ENCODE data around the gene TGFB1. TPM values are rescaled to one million over a fixed set of nuclear protein-coding genes. Genes with fewer than 3 reads are reported as not detected.
"Not testable (repeated sequence)": the region's sequence is repeated elsewhere in the genome, so short reads cannot be mapped to it uniquely, and the experiment has no call there.

The TGFB1 gene
- polyA plus RNA-seq, 3 donors: 24.4 to 35.0 (median 32.8) TPM

- no peak for DNase-seq (ENCODE audit: extremely low read depth in 1 of 11, low read depth in 9 of 11, low spot score in 4 of 11)
Observed at GRCh38 chr19:41355802-41356201, 2.1 kb upstream of the TGFB1 start.

GRCh38 chr19:41355035-41355434, 1.3 kb upstream of the TGFB1 start:
- DNase-seq (ENCODE audit: extremely low read depth in 1 of 11, low read depth in 9 of 11, low spot score in 4 of 11): no peak

DNA sequence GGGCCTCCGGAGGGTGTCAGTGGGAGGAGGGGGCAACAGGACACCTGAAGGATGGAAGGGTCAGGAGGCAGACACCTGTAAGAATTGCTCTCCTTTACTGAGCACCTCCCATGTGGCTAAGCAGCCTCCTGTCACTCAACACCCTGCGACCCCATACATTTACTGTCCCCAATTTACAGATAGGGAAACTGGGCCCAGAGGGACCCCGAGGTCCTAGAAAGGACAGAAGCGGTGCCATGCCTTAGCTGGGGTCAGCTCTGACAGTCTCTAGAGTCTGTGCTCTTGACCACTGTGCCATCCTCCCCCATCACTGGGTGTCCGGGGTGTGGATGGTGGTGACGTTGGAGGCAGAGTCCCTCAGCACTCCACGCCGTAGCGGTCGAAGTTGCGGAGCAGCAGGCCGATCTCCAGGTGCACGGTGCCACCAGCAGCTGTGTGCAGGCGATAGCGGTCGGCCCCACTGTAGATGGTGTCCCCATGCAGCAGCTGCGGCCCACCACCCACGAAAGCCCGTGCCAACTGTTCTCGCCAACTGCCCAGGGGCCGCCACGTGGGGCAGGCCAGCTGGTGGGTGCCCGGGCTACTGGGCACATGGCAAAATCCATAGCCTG, 726 bp upstream of the TGFB1 start:
- DNase-seq (ENCODE audit: extremely low read depth in 1 of 11, low read depth in 9 of 11, low spot score in 4 of 11): no peak

DNA sequence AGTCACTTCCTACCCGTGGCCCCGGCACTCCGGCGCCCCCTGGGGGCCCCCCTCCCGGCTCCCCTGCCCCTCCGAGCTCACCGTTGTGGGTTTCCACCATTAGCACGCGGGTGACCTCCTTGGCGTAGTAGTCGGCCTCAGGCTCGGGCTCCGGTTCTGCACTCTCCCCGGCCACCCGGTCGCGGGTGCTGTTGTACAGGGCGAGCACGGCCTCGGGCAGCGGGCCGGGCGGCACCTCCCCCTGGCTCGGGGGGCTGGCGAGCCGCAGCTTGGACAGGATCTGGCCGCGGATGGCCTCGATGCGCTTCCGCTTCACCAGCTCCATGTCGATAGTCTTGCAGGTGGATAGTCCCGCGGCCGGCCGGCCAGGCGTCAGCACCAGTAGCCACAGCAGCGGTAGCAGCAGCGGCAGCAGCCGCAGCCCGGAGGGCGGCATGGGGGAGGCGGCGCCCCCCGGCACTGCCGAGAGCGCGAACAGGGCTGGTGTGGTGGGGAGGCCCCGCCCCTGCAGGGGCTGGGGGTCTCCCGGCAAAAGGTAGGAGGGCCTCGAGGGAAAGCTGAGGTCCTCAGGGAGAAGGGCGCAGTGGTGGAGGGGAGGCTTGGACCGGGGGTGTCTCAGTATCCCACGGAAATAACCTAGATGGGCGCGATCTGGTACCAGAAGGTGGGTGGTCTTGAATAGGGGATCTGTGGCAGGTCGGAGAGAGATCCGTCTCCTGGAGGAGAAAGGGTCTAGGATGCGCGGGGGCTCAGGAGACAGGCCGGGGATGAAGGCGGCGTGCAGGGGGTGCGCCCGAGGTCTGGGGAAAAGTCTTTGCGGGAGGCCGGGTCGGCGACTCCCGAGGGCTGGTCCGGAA, 885 bp downstream of the TGFB1 start:
- DNase-seq (ENCODE audit: extremely low read depth in 1 of 11, low read depth in 9 of 11, low spot score in 4 of 11): no peak

DNA sequence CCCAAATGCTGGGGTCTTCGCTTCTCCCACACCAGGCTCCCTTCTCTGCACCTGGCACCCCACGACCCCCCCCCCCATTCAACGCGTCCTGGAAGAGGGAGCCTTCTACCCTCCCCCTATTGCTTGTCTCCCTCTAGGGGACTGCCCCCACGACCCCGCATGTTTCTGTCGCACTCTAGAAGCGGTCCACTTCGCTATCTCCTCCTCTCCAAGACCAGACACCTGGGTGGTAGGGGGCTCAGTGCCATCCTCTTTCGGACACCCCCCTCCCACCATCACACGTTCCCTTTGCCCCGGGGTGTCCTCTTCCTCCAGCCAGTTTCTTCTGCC, 1.5 kb downstream of the TGFB1 start:
- DNase-seq (ENCODE audit: extremely low read depth in 1 of 11, low read depth in 9 of 11, low spot score in 4 of 11): no peak

DNA sequence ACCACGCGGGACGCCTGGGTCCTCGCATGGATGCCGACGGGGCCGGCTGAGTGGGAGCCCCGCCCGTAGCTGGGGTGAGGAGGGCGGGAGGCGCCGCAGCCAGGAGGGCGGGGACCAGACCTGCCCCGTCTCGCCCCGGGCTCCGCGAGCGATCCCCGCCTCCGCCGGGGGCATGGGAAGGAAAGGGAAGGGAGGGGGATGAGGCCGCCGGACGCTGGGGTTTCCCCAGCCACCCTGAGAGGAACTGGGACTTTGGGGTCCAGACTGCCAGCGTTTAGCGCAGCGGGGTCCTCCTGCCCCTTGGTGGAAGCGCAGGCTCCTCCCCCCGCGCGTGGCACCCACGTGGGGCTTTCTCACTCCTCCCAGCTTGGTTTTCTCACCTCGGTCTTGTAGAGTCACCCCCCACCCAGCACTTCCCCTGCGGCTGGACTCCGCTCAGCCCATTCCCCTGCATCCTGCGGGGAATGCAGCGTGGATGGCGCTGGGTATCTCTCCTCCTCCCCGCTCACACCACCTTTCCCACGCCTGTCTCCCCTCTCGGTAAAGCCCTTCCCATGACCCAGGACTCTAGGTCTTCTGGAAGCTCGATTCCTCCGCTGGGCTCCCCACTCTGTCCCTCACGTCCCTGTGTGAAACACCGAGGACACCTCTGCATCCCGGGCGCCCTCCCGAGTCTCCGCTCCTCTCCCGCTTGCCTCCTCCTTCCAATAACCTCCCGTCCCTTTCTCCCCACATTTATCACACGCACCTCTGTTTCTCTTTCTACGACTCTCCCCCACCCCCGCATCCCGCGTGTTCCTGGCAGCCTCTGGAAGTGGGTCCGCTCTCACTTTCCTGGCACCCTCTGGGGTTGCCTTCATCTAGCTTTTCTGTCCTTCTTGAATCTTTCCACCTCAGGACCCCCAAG, 2.1 kb downstream of the TGFB1 start:
- DNase-seq (ENCODE audit: extremely low read depth in 1 of 11, low read depth in 9 of 11, low spot score in 4 of 11): no peak

GRCh38 chr19:41350735-41351338, 2.9 kb downstream of the TGFB1 start:
- no peak for DNase-seq (ENCODE audit: extremely low read depth in 1 of 11, low read depth in 9 of 11, low spot score in 4 of 11)

DNA sequence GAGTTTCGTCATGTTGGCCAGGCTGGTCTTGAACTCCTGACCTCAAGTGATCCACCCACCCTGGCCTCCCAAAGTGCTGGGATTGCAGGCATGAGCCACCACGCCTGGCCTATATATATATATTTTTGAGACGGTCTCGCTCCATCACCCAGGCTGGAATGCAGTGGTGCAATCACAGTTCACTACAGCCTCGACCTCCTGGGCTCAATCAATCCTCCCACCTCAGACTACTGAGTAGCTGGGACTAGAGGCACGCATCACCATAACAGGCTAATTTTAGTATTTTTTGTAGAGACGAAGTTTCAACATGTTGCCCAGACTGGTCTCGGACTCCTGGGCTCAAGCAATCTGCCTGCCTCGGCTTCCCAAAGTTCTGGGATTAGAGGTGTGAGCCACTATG, 6.8 kb downstream of the TGFB1 start:
- not testable (repeated sequence) for DNase-seq (ENCODE audit: extremely low read depth in 1 of 11, low read depth in 9 of 11, low spot score in 4 of 11)

- no peak for DNase-seq (ENCODE audit: extremely low read depth in 1 of 11, low read depth in 9 of 11, low spot score in 4 of 11)
Observed at GRCh38 chr19:41344162-41344561, 9.6 kb downstream of the TGFB1 start.

DNA sequence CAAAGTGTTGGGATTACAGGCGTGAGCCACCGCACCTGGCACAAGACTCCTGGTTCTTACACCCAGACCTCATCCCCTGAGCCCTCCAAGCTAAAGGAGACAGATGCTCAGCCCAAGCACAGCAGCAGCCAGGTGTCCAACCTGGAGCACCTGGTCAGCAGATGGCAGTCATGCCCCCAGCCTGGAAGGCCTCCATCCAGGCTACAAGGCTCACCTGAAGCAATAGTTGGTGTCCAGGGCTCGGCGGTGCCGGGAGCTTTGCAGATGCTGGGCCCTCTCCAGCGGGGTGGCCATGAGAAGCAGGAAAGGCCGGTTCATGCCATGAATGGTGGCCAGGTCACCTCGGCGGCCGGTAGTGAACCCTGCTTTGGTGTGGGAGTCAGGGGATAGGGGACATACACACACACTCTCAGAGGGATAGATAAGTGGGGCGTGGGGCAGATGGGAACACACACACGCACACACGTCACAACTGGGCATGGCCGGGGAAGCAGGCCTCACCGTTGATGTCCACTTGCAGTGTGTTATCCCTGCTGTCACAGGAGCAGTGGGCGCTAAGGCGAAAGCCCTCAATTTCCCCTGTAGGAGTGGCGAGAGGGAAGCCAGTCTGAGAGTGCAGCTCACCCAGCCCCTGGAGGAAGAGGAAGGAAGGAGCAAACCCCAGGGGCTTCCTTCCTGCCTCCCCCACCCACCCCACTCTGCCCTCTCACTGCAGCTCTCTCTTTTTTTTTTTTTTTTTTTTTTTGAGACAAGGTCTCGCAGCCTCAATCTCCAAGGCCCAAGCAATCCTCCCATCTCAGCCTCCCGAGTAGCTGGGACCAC, 11.8 kb downstream of the TGFB1 start:
- DNase-seq (ENCODE audit: extremely low read depth in 1 of 11, low read depth in 9 of 11, low spot score in 4 of 11): no peak

DNA sequence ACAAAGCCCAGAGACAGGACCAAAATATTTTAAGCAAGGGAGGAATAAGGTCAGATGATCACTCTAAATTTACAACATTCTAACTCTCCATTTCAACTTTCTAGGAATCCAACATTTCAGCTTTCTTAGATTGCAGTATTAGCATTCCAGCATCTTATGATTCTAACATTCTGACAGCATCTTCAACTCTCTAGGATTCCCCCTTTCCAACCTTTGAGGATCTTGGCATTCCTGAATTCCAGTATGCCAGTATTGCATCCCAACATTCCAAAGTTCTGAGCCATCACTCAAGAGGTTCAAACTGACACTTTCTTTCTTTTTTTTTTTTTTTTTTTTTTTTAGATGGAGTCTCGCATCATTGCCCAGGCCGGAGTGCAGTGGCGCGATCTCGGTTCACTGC, 13.8 kb downstream of the TGFB1 start:
- no peak for DNase-seq (ENCODE audit: extremely low read depth in 1 of 11, low read depth in 9 of 11, low spot score in 4 of 11)

DNA sequence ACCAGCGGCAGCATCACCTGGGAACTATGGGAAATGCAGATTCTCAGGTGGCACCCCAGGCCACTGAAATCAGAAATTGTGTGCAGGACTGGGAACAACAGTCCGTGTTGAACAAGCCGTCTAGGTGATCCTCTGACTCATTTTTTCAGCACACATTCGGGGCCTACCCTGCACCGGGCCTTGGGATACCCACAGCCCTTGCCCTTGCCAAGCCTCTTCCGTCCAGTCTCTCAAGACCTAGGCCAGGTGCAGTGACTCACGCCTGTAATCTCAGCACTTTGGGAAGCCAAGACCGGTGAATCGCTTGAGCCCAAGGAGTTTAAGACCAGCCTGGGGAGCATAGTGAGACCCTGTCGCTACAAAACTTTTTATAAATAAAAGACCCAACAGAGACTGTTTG, 18.3 kb downstream of the TGFB1 start:
- no peak for DNase-seq (ENCODE audit: extremely low read depth in 1 of 11, low read depth in 9 of 11, low spot score in 4 of 11)

GRCh38 chr19:41334793-41335192, 18.9 kb downstream of the TGFB1 start:
- DNase-seq (ENCODE audit: extremely low read depth in 1 of 11, low read depth in 9 of 11, low spot score in 4 of 11): no peak

DNA sequence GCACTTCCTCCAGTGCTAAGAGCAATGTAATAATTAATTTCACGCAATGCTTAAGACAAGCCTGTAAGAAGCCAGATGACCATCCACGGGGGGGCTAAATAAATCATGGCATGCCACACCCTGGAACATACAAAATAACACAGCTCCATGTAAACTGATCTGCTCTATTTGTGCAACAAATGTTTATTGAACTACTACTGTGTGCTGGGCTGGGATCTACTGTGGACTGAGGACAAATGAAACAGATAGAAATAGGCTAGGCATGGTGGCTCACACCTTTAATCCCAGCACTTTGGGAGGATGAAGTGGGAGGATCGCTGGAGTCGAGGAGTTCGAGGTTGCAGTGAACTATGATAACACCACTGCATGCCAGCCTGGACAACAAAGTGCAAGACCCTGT, 21.3 kb downstream of the TGFB1 start:
- DNase-seq (ENCODE audit: extremely low read depth in 1 of 11, low read depth in 9 of 11, low spot score in 4 of 11): no peak

DNA sequence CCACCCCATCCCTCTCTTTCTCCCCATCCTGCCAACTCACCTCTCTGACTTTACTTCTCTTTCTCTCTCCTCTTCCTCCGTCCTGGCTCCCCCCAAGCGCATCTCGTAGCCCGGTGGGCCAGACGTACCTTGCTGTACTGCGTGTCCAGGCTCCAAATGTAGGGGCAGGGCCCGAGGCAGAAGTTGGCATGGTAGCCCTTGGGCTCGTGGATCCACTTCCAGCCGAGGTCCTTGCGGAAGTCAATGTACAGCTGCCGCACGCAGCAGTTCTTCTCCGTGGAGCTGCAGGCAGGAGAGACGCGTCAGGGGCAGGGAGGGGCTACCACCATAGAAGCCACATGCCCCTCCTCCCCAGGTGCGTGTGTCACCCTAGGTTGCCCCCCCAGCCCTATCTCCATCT, 21.7 kb downstream of the TGFB1 start:
- no peak for DNase-seq (ENCODE audit: extremely low read depth in 1 of 11, low read depth in 9 of 11, low spot score in 4 of 11)

DNA sequence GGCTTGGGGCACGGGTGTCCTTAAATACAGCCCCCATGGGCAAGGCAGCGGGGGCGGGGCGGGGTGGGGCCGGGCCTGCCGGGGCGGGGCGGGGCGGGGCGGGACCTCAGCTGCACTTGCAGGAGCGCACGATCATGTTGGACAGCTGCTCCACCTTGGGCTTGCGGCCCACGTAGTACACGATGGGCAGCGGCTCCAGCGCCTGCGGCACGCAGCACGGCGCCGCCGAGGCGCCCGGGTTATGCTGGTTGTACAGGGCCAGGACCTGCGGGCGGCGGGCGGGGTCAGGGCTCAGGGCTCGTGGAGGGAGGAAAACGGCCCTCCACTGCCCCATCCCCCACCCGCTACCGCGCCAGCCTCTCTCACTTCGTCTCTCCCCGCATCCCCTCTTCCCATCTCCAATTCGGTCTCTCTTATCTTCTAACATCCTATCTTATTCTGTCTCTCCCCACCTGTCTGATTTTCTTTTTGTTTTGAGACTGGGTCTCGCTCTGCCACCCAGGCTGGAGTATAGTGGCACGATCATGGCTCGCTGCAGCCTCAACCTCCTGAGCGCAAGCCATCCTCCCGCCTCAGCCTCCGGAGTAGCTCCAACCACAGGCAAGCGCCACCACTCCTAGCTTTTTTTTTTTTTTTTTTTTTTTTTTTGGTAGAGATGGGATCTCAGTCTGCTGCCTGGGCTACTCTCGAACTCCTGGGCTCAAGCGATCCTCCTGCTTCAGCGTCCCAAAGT, 22.6 kb downstream of the TGFB1 start:
- no peak for DNase-seq (ENCODE audit: extremely low read depth in 1 of 11, low read depth in 9 of 11, low spot score in 4 of 11)

DNA sequence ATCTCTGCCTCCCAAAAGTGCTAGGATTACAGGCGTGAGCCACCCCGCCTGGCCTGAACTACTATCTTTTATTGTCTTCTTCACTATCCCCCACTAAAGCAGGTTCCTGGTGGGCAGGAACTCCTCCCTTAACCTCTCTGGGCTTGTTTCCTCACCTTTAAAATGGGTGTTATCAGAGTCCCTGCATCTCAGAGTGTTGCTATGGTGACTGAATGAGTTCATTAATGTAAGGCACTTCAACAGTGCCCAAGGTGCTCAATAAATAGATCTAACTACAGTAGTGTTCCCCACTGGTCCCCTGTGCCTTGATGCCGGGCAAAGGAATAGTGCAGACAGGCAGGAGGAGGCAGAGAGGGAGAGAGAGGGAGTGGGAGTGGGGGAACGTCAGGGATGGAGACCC, 23.2 kb downstream of the TGFB1 start:
- no peak for DNase-seq (ENCODE audit: extremely low read depth in 1 of 11, low read depth in 9 of 11, low spot score in 4 of 11)

DNA sequence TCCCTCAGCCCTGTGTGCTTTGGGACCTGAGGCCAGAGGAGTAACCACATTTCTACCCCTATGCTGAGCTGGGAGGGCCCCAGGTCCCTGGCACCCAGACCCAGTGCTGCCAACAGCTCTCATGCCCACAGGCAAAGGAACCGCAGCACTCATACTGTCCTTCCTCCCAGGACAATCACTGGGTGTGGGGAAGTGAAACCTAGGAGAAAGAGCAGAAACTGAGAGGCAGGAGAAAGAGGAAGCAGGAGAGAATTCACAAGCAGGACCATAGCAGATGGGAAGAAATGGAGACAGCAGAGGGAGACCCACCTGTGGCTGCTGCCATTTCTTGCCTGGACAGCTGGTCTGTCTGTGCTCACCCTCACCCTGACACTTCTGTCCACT, 24.9 kb downstream of the TGFB1 start:
- no peak for DNase-seq (ENCODE audit: extremely low read depth in 1 of 11, low read depth in 9 of 11, low spot score in 4 of 11)

Measured in renal cortex interstitium (tissue), 11 donors.